GM21619 (cell line): ENCODE measurements around the gene EXOSC2.

Experiments
- ATAC-seq: cut with Tn5 transposase; IDR thresholded peaks from one replicate; pipeline ENCODE4 v1.9.1; 2021; ENCODE audit not compliant: unreplicated experiment

EXOSC2 gene

GRCh38 chr9:130693101-130693425, 517 bp upstream of the EXOSC2 start:
- no peak for ATAC-seq

- ATAC-seq = no peak
These were observed 625 bp downstream of the EXOSC2 start for GRCh38 chr9:130694205-130694604.

GRCh38 chr9:130696139-130696650, 2.6 kb downstream of the EXOSC2 start:
- ATAC-seq = no peak

- no peak for ATAC-seq
These were observed 3.4 kb downstream of the EXOSC2 start for GRCh38 chr9:130696996-130697395.

GRCh38 chr9:130698514-130698913, 4.9 kb downstream of the EXOSC2 start:
- no peak for ATAC-seq

GRCh38 chr9:130699047-130699446, 5.5 kb downstream of the EXOSC2 start:
- ATAC-seq = no peak

GRCh38 chr9:130701059-130702022, 7.8 kb downstream of the EXOSC2 start:
- no peak for ATAC-seq

- no peak for ATAC-seq
These were observed 9.9 kb downstream of the EXOSC2 start for GRCh38 chr9:130703501-130703900.

- ATAC-seq = no peak
These were observed 13.8 kb downstream of the EXOSC2 start for GRCh38 chr9:130707225-130707976.

GRCh38 chr9:130710822-130711352, 17.3 kb downstream of the EXOSC2 start:
- ATAC-seq = no peak

- ATAC-seq = no peak
These were observed 17.9 kb downstream of the EXOSC2 start for GRCh38 chr9:130711469-130711868.

- peak; percentile 96 for ATAC-seq
These were observed 19.1 kb downstream of the EXOSC2 start for GRCh38 chr9:130712564-130713285.

- no peak for ATAC-seq
These were observed 19.8 kb downstream of the EXOSC2 start for GRCh38 chr9:130713286-130713960.

GRCh38 chr9:130714586-130715110, 21.1 kb downstream of the EXOSC2 start:
- no peak for ATAC-seq

GRCh38 chr9:130715270-130715669, 21.7 kb downstream of the EXOSC2 start:
- no peak for ATAC-seq

GRCh38 chr9:130718562-130718961, 25.0 kb downstream of the EXOSC2 start:
- no peak for ATAC-seq

GRCh38 chr9:130720762-130721161, 27.2 kb downstream of the EXOSC2 start:
- ATAC-seq = no peak

GRCh38 chr9:130728721-130729120, 35.1 kb downstream of the EXOSC2 start:
- no peak for ATAC-seq

- no peak for ATAC-seq
These were observed 35.6 kb downstream of the EXOSC2 start for GRCh38 chr9:130729145-130729544.

- ATAC-seq = no peak
These were observed 37.8 kb downstream of the EXOSC2 start for GRCh38 chr9:130731355-130731754.
